ENCODE data around the gene CALR.
"Not testable (repeated sequence)": the region's sequence is repeated elsewhere in the genome, so short reads cannot be mapped to it uniquely, and the experiment has no call there.

Gene CALR

DNA sequence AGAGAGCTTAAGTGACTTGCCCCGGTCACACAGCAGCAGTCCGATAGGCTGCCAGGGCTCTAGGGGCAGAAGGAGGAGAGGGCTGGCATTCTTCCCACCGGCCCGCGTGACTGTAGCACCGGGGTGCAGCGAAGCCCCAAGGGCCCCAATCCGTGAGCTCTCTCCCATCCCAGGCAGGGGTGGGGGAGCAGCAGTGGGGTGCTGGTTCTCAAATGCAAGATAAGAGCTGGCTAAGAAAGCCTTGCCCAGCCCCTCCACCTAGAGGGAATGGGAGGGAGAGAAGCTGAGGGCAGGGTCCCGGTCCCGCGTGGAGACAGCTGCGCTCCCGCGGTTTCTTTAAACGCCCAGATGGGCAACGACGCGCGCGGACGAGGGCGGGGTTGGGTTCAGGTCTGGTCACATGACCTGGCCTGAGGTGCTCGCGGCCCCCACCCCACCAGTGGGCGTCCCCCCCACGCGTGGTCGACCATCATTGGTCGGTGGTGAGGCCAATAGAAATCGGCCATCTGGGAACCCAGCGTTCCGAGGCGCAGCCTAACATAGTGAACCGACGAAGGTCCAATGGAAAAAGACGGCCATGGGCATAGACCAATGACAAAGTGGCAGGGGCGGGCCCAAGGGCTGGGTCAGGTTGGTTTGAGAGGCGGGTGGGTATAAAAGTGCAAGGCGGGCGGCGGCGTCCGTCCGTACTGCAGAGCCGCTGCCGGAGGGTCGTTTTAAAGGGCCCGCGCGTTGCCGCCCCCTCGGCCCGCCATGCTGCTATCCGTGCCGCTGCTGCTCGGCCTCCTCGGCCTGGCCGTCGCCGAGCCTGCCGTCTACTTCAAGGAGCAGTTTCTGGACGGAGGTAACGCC, at the start of gene CALR:
CALR (plus strand) TSS at position 683 of the 852 bp plus-strand sequence; CDS start at position 754, 71 bp downstream.
- Histone ChIP-seq H4K20me1 (ENCODE audit: low read depth, low read length) (peaks cover 14% of the 10 kb centered on the region), H2AFZ (ENCODE audit: low read depth, low read length, severe bottlenecking) (peak within 1 kb of the TSS; percentile 94), H3K9me2 (replicated peaks; ENCODE audit: insufficient read depth, low read length) (no peaks in the 10 kb centered on the region), H3F3A (ENCODE audit: insufficient read depth) (peaks cover 65% of the 10 kb centered on the region), H3K79me2 (ENCODE audit: insufficient read depth, low read length) (peaks cover 32% of the 10 kb centered on the region), H3K4me3 (ENCODE audit: insufficient read depth, low read length, poor library complexity, severe bottlenecking) (peak within 1 kb of the TSS; percentile 73), H3K9me3 (ENCODE audit: insufficient read depth, low read length) (no peaks in the 10 kb centered on the region), H3K4me2 (ENCODE audit: low read depth, low read length, poor library complexity, severe bottlenecking) (peak within 1 kb of the TSS; percentile 85), H3K27ac (ENCODE audit: low read depth, low read length) (peak within 1 kb of the TSS; percentile 92), H3K36me3 (ENCODE audit: low read length) (peaks cover 25% of the 10 kb centered on the region), H3K9ac (ENCODE audit: low read length) (peak within 1 kb of the TSS; percentile 98), H3K27me3 (ENCODE audit: low read length) (no peaks in the 10 kb centered on the region)
- TF ChIP-seq, protein P1, sequence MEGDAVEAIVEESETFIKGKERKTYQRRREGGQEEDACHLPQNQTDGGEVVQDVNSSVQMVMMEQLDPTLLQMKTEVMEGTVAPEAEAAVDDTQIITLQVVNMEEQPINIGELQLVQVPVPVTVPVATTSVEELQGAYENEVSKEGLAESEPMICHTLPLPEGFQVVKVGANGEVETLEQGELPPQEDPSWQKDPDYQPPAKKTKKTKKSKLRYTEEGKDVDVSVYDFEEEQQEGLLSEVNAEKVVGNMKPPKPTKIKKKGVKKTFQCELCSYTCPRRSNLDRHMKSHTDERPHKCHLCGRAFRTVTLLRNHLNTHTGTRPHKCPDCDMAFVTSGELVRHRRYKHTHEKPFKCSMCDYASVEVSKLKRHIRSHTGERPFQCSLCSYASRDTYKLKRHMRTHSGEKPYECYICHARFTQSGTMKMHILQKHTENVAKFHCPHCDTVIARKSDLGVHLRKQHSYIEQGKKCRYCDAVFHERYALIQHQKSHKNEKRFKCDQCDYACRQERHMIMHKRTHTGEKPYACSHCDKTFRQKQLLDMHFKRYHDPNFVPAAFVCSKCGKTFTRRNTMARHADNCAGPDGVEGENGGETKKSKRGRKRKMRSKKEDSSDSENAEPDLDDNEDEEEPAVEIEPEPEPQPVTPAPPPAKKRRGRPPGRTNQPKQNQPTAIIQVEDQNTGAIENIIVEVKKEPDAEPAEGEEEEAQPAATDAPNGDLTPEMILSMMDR (IDR thresholded peaks at IDR 0.05; ENCODE audit: insufficient read depth, low read length, poor library complexity, severe bottlenecking): no peak
- TF ChIP-seq EZH2phosphoT487 (conservative IDR thresholded peaks at IDR 0.05; ENCODE audit: low read length): no peak

DNA sequence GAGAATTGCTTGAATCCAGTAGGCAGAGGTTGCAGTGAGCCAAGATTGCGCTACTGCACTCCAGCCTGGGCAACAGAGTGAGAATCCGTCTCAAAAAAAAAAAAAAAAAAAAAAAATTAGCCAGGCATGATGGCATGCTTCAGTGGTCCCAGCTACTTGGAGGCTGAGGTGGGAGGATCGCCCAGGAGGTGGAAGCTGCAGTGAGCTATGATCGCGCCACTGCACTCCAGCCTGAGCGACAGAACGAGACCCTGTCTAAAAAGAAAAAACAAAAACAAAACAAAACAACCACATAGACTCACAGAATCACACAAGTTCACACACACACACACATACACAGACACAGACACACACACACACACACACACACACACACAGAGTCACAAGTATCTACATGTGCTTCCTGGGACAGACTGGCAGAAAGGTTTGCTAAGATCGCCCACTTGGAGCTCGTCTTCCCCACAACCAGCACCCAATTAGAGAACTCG, 48.1 kb upstream of the CALR start:
- H3K9me3 ChIP-seq (ENCODE audit: insufficient read depth, low read length); H3K27ac ChIP-seq (ENCODE audit: low read depth, low read length); H3K79me2 ChIP-seq (ENCODE audit: insufficient read depth, low read length); H3K36me3 ChIP-seq (ENCODE audit: low read length); H3K9me2 ChIP-seq (replicated peaks; ENCODE audit: insufficient read depth, low read length); H4K20me1 ChIP-seq (ENCODE audit: low read depth, low read length); H3F3A ChIP-seq (ENCODE audit: insufficient read depth); H3K27me3 ChIP-seq (ENCODE audit: low read length): not testable (repeated sequence)
- Histone ChIP-seq H3K4me3 (ENCODE audit: insufficient read depth, low read length, poor library complexity, severe bottlenecking) (peak overlapping the region; percentile 54), H3K4me2 (ENCODE audit: low read depth, low read length, poor library complexity, severe bottlenecking) (peak overlapping the region; percentile 87), H2AFZ (ENCODE audit: low read depth, low read length, severe bottlenecking) (peak overlapping the region; percentile 73), H3K9ac (ENCODE audit: low read length) (peak overlapping the region; percentile 33; the same call in 1 of the 2 replicates)

DNA sequence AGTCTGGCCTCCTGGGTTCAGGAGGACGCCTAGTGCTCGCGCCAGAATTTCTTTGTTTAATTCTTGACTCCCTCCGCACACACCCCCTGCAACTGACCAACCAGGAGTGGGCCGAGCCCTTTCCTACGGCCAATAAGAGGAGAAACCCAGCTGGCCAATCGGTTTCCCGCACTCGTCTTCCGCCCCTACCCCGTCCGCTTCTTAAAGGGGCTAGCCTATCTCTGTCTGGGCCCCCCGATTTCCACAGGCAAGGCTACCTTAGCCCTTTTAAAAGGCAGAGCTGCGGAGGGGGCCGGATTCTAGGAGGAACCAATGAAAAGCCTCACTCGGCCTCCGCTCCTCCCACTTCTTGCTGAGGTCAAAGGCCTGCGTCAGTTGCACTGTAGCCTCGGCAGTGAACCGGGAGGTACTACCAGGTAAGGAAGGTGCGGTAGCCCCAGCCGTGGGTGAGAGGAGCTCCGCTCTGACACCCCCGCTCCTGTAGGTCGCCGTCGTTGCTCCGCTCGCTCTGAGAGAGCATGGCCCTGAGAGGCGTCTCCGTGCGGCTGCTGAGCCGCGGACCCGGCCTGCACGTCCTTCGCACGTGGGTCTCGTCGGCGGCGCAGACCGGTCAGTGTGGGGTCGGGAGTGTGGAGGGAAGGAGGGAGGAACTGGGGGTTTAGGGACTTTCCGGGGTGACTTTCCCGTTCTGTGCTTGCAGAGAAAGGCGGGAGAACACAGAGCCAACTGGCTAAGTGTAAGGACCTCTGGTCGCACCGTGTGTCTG, 47.4 kb upstream of the CALR start, which contains the start of gene GCDH:
GCDH (plus strand) TSS at position 374 of the 766 bp plus-strand sequence; CDS start at position 519, 145 bp downstream.
- Histone ChIP-seq H3K4me3 (ENCODE audit: insufficient read depth, low read length, poor library complexity, severe bottlenecking) (peak within 1 kb of the TSS; percentile 64), H3K27ac (ENCODE audit: low read depth, low read length) (no peak within 1 kb of the TSS), H2AFZ (ENCODE audit: low read depth, low read length, severe bottlenecking) (peak within 1 kb of the TSS; percentile 73)

More for the DNA sequence above, 47.4 kb upstream of the CALR start, which contains the start of gene GCDH:
- Histone ChIP-seq H3K9me3 (ENCODE audit: insufficient read depth, low read length) (no peaks in the 10 kb centered on the region), H3K36me3 (ENCODE audit: low read length) (no peaks in the 10 kb centered on the region), H3K27me3 (ENCODE audit: low read length) (no peaks in the 10 kb centered on the region), H3K9me2 (replicated peaks; ENCODE audit: insufficient read depth, low read length) (no peaks in the 10 kb centered on the region), H3K79me2 (ENCODE audit: insufficient read depth, low read length) (peaks cover 7% of the 10 kb centered on the region), H3F3A (ENCODE audit: insufficient read depth) (no peaks in the 10 kb centered on the region), H3K4me2 (ENCODE audit: low read depth, low read length, poor library complexity, severe bottlenecking) (peak within 1 kb of the TSS; percentile 88), H4K20me1 (ENCODE audit: low read depth, low read length) (no peaks in the 10 kb centered on the region), H3K9ac (ENCODE audit: low read length) (peak within 1 kb of the TSS; percentile 57)
- TF ChIP-seq, protein P1 (IDR thresholded peaks at IDR 0.05; ENCODE audit: insufficient read depth, low read length, poor library complexity, severe bottlenecking): no peak
- TF ChIP-seq EZH2phosphoT487 (conservative IDR thresholded peaks at IDR 0.05; ENCODE audit: low read length): no peak
